ENCODE measurements around the gene MTIF2. TPM values are rescaled to one million over a fixed set of nuclear protein-coding genes. Genes with fewer than 3 reads are reported as not detected.
"Not testable (repeated sequence)": the region's sequence is repeated elsewhere in the genome, so short reads cannot be mapped to it uniquely, and the experiment has no call there.

The MTIF2 gene
- total and polyA plus RNA-seq, 7 donors, result 15.0 to 37.5 (median 27.1) TPM

GRCh38 chr2:55269645-55269990, 587 bp upstream of the MTIF2 start:
- intact Hi-C loops (cut with DNase I), result loop anchor here (2.0 to 5.0 kb wide), 2 partner anchors 37 to 148 kb away; partner anchors contain the start of genes CCDC88A, CLHC1 and RPS27A
- TF ChIP-seq CTCF (IDR thresholded peaks at IDR 0.05), result no peak
- TF ChIP-seq EP300 (IDR thresholded peaks at IDR 0.05), result no peak
- peaks cover 0 to 18% (median 14%) of the 10 kb centered on the region in 4 donors for H3K4me1 ChIP-seq
- peaks cover 0 to 26% (median 2%) of the 10 kb centered on the region in 4 donors for H3K36me3 ChIP-seq
- H3K27me3 ChIP-seq, result no peaks in the 10 kb centered on the region
- DNase-seq, result no peak
- H3K9me3 ChIP-seq, result no peaks in the 10 kb centered on the region
- peak overlapping the region; percentile 55 to 73 (median 67) for H3K4me3 ChIP-seq
- peak overlapping the region; percentile 86 to 90 (median 87) for H3K27ac ChIP-seq
- 28 to 30% methylated on average over 7 of the region's 7 CpGs for WGBS, 2 donors

GRCh38 chr2:55268288-55268906, 634 bp downstream of the MTIF2 start:
- no peak for TF ChIP-seq POLR2A (IDR thresholded peaks at IDR 0.05)
- TF ChIP-seq POLR2AphosphoS5 (IDR thresholded peaks at IDR 0.05), result no peak
- no peaks in the 10 kb centered on the region for H3K27me3 ChIP-seq
- H3K4me3 ChIP-seq, result peak overlapping the region; percentile 55 to 73 (median 67)
- H3K4me1 ChIP-seq, result peaks cover 0 to 18% (median 14%) of the 10 kb centered on the region in 4 donors
- H3K9me3 ChIP-seq, result no peaks in the 10 kb centered on the region
- peaks cover 0 to 39% (median 4%) of the 10 kb centered on the region in 4 donors for H3K36me3 ChIP-seq
- no peak for DNase-seq
- intact Hi-C loops (cut with DNase I), result loop anchor here (2.0 to 5.0 kb wide), 2 partner anchors 36 to 149 kb away; partner anchors contain the start of genes CCDC88A, CLHC1 and RPS27A
- 6 to 18% methylated on average over 13 of the region's 13 CpGs for WGBS, 2 donors
- peak overlapping the region; percentile 86 to 90 (median 87) for H3K27ac ChIP-seq

- H3K4me1 ChIP-seq; intact Hi-C loops (cut with DNase I); H3K27me3 ChIP-seq; H3K4me3 ChIP-seq; DNase-seq; H3K27ac ChIP-seq; H3K9me3 ChIP-seq: not testable (repeated sequence)
- 81 to 87% methylated on average over 3 of the region's 3 CpGs for WGBS, 2 donors
- peaks cover 7 to 88% (median 16%) of the 10 kb centered on the region in 4 donors for H3K36me3 ChIP-seq
Measured at GRCh38 chr2:55259586-55259985, 9.4 kb downstream of the MTIF2 start.

GRCh38 chr2:55252832-55253231, 16.2 kb downstream of the MTIF2 start:
- intact Hi-C loops (cut with DNase I), result no loop called here
- no peak overlapping the region for H3K27ac ChIP-seq
- H3K4me3 ChIP-seq, result no peak overlapping the region
- H3K9me3 ChIP-seq, result no peaks in the 10 kb centered on the region
- H3K36me3 ChIP-seq, result peaks cover 0 to 78% (median 18%) of the 10 kb centered on the region in 4 donors
- DNase-seq, result no peak
- H3K27me3 ChIP-seq, result no peaks in the 10 kb centered on the region
- WGBS, 2 donors, result 81 to 91% methylated on average over 3 of the region's 3 CpGs
- no peaks in the 10 kb centered on the region for H3K4me1 ChIP-seq
- TF ChIP-seq POLR2A (IDR thresholded peaks at IDR 0.05) (no peak), CTCF (IDR thresholded peaks at IDR 0.05) (no peak), EP300 (IDR thresholded peaks at IDR 0.05) (no peak), POLR2AphosphoS5 (IDR thresholded peaks at IDR 0.05) (no peak)

GRCh38 chr2:55247025-55247424, 22.0 kb downstream of the MTIF2 start:
- Histone ChIP-seq H3K27ac (no peak overlapping the region), H3K27me3 (no peaks in the 10 kb centered on the region), H3K36me3 (peaks cover 0 to 89% (median 15%) of the 10 kb centered on the region in 4 donors), H3K4me1 (no peaks in the 10 kb centered on the region), H3K9me3 (no peaks in the 10 kb centered on the region), H3K4me3 (no peak overlapping the region)
- 83 to 94% methylated on average over 5 of the region's 5 CpGs for WGBS, 2 donors
- no peak for TF ChIP-seq POLR2A (IDR thresholded peaks at IDR 0.05)
- TF ChIP-seq EP300 (IDR thresholded peaks at IDR 0.05), result no peak
- TF ChIP-seq POLR2AphosphoS5 (IDR thresholded peaks at IDR 0.05), result no peak
- TF ChIP-seq CTCF (IDR thresholded peaks at IDR 0.05), result no peak
- intact Hi-C loops (cut with DNase I), result no loop called here
- no peak for DNase-seq

- TF ChIP-seq CTCF (IDR thresholded peaks at IDR 0.05) (no peak), POLR2AphosphoS5 (IDR thresholded peaks at IDR 0.05) (no peak), EP300 (IDR thresholded peaks at IDR 0.05) (no peak), POLR2A (IDR thresholded peaks at IDR 0.05) (no peak)
Measured at GRCh38 chr2:55245411-55245810, 23.6 kb downstream of the MTIF2 start.

More at GRCh38 chr2:55245411-55245810, 23.6 kb downstream of the MTIF2 start:
- Histone ChIP-seq H3K9me3 (no peaks in the 10 kb centered on the region), H3K36me3 (peaks cover 0 to 88% (median 14%) of the 10 kb centered on the region in 4 donors), H3K4me1 (no peaks in the 10 kb centered on the region), H3K4me3 (no peak overlapping the region), H3K27me3 (no peaks in the 10 kb centered on the region), H3K27ac (no peak overlapping the region)
- WGBS, 2 donors, result 87 to 91% methylated on average over 5 of the region's 5 CpGs
- intact Hi-C loops (cut with DNase I), result no loop called here
- no peak for DNase-seq

Data from sigmoid colon (tissue), 7 donors.